GM12874 (cell line): ENCODE data around the gene VWA3A.

Experiments used
- CTCF ChIP-seq: IDR thresholded peaks from 2 replicates; pipeline ENCODE4 v1.5.1; 2011; ENCODE audit warnings: low read depth, mild to moderate bottlenecking, control low read depth, low read length, moderate library complexity; ENCODE audit not compliant: insufficient read depth

The VWA3A gene

DNA sequence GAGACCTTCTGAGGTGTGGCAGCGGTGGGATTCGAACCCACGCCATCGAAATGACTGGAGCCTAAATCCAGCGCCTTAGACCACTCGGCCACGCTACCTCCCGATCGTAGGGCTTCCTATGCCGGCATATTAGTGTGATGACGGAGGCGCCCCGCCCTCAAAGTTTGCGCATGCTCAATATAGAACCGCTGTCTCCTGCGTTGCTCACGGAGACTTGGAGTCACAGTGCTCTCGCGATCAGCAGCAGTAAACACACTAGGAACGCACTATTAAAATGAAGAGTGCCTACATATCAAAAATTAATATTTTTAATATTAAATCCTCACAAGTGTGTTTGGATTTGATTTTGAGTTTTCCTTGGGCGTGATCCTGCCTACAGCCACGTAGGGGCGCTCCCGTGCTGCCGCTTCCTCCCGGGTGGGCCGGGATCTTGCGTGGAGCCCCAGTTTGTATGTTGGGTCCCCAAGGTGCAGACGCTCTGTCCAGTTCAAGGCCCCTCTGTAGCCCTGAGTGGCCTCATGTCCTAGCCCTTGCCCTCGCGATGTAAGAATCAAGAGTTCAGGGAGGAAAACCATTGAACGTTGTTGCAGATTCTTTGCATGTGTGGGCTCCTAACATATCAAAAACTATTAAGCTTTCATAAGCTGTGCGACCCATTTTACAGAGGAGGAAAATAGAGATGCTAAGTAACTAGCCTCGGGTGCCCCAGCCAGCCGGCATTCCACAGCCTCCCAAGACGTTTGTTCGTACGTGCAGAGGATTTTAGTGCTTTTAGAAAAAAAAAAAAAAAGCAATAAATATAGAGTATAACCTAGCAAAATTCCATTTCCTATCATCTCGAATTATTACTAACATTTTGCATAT, 103.6 kb downstream of the VWA3A start:
- peak; percentile 87 for TF ChIP-seq CTCF

DNA sequence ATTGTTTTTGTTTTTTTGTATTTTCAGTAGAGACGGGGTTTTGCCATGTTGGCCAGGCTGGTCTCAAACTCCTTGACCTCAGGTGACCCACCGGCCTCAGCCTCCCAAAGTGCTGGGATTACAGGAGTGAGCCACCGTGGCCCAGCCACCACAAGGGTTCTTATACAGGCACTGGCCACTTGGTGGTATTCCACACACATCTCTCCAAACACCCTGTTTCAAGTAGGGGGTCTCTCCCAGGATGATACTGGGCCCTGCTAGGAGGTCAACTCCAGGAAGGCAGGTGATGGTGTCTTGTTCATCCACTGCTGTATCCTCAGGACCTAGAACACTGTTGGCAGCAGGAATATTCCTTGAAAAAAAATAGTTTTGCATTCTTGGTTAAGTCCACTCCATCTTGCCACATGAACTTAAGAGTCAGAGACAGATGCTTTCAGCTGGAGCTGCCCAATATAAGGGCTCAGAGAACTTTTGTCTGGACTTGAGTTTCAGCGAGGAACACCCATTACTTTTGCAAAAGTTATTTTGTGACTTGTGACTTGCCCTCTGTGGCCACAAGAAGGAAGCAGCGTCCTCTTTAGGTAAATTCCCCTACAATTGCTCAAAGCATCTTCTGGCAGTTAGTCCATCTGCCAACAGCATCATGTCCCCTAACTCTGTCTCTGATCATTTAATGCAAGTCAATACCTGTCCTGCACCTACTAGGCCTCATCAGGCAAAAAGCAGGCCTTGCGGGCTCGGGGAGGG, 106.4 kb downstream of the VWA3A start:
- TF ChIP-seq CTCF, result 0 out of 2 replicates have a peak, but pooled peaks have one; percentile 22

DNA sequence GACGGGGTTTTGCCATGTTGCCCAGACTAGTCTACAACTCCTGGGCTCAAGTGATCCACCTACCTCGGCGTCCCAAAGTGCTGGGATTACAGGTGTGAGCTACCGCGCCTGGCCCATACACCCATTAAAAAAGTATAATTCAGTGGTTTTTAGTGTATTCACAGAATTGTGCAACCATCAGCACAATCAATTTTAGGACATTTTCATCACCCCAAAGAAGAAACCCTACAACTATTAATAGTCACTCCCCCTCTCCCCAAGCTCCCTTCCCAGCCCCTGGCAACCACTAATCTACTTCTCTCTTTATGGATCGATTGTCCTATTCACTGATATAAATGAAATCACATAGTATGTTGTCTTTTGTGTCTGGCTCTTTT, 109.9 kb downstream of the VWA3A start:
- TF ChIP-seq CTCF, result no peak

GRCh38 chr16:22203091-22203490, 110.8 kb downstream of the VWA3A start:
- TF ChIP-seq CTCF, result no peak

GRCh38 chr16:22204091-22204655, 111.8 kb downstream of the VWA3A start:
- no peak for TF ChIP-seq CTCF

DNA sequence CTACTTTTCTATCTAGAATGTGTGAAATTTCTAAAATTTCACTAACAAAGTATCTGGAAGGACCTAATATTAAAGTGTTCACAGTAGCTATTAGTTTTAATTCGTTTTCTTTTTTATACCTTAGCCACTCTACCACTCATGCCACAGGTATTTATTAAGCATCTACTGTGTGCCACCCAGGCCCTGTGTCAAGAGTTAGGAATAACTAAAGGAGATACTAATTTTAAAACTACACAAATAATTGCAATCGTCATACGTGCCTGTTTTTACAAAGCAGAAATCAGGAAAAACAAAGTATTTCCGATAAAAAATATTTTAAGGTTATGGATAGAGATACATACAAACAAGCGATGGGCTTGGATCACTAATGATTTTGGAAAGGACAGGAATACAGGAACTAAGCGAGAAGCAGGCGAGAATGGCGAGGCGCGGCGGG, 113.3 kb downstream of the VWA3A start:
- TF ChIP-seq CTCF, result no peak
